Esophagus muscularis mucosa (tissue), 4 donors: Measurements from ENCODE around the gene GOLGB1.

Source experiments
- EP300 ChIP-seq: sonication (generic); formaldehyde crosslinking; IDR thresholded peaks from one replicate; pipeline ENCODE4 v1.6.1; 2017; ENCODE audit warnings: antibody characterized with exemption
- POLR2A ChIP-seq: fragments of 450-650 bp; IDR thresholded peaks from one replicate; pipeline ENCODE4 v1.6.1; 2017; ENCODE audit warnings: antibody characterized with exemption, moderate library complexity, mild to moderate bottlenecking, low read depth
- POLR2AphosphoS5 ChIP-seq, 2 donors: sonication (generic); formaldehyde crosslinking; IDR thresholded peaks; one replicate each; pipeline ENCODE4 v1.6.1; 2017; ENCODE audit warnings: antibody characterized with exemption in 2 of 2
- TF ChIP-seq, protein P1 (sequence below), 3 experiments: fragments of 200-600 bp in 2 of 3; fragments of 450-650 bp in 1 of 3; sonication (generic) in 2 of 3; IDR thresholded peaks; one replicate each; pipeline ENCODE4 v1.5.1; 2017 to 2019; ENCODE audit warnings: antibody characterized with exemption in 3 of 3, mild to moderate bottlenecking in 2 of 3, moderate library complexity in 1 of 3

GRCh38 chr3:121665488-121665887 lies 84.1 kb downstream of the GOLGB1 start:
- TF ChIP-seq POLR2A (no peak), EP300 (no peak), POLR2AphosphoS5 (IDR thresholded peaks at IDR 0.05) (no peak)
- TF ChIP-seq, protein P1, sequence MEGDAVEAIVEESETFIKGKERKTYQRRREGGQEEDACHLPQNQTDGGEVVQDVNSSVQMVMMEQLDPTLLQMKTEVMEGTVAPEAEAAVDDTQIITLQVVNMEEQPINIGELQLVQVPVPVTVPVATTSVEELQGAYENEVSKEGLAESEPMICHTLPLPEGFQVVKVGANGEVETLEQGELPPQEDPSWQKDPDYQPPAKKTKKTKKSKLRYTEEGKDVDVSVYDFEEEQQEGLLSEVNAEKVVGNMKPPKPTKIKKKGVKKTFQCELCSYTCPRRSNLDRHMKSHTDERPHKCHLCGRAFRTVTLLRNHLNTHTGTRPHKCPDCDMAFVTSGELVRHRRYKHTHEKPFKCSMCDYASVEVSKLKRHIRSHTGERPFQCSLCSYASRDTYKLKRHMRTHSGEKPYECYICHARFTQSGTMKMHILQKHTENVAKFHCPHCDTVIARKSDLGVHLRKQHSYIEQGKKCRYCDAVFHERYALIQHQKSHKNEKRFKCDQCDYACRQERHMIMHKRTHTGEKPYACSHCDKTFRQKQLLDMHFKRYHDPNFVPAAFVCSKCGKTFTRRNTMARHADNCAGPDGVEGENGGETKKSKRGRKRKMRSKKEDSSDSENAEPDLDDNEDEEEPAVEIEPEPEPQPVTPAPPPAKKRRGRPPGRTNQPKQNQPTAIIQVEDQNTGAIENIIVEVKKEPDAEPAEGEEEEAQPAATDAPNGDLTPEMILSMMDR (IDR thresholded peaks at IDR 0.05) = no peak
